CD14-positive monocyte (primary cell): ENCODE results near the gene ZNF277. TPM values are rescaled to one million over a fixed set of nuclear protein-coding genes. Genes with fewer than 3 reads are reported as not detected.

Experiments
- DNase-seq, 3 donors: peaks; one replicate each; pipeline ENCODE4 v3.0.0-alpha.2; 2011 to 2022
- H2AFZ ChIP-seq: 2 replicates; pipeline ENCODE4 v1.6.0; 2012; ENCODE audit warnings: mild to moderate bottlenecking, low read depth, low read length, inconsistent platforms; ENCODE audit not compliant: insufficient read depth, poor library complexity, severe bottlenecking
- H3K27ac ChIP-seq, 2 donors: 1 replicate in 1 of 2; 2 replicates in 1 of 2; pipeline ENCODE4 v1.5.1; 2012 to 2013; ENCODE audit warnings: low read length in 2 of 2, control low read depth in 1 of 2, inconsistent platforms in 1 of 2, low read depth in 1 of 2, mild to moderate bottlenecking in 1 of 2
- H3K27me3 ChIP-seq, 2 donors: one replicate each; pipeline versions ENCODE4 v1.6.0 to v1.6.1; 2011 to 2013; ENCODE audit warnings: low read length in 2 of 2; ENCODE audit not compliant: control insufficient read depth in 2 of 2, insufficient read depth in 2 of 2
- H3K36me3 ChIP-seq, 2 donors: replicated peaks in 1 of 2; 1 replicate in 1 of 2; 2 replicates in 1 of 2; pipeline versions ENCODE4 v1.5.1 to v1.6.1; 2012 to 2013; ENCODE audit warnings: low read length in 2 of 2, control low read depth in 1 of 2, inconsistent platforms in 1 of 2, mild to moderate bottlenecking in 1 of 2; ENCODE audit not compliant: insufficient read depth in 2 of 2, control insufficient read depth in 1 of 2
- H3K4me1 ChIP-seq, 2 donors: 1 replicate in 1 of 2; 2 replicates in 1 of 2; pipeline versions ENCODE4 v1.5.1 to v1.6.1; 2012 to 2013; ENCODE audit warnings: low read length in 2 of 2, control low read depth in 1 of 2, inconsistent platforms in 1 of 2, mild to moderate bottlenecking in 1 of 2, moderate library complexity in 1 of 2; ENCODE audit not compliant: insufficient read depth in 2 of 2, control insufficient read depth in 1 of 2
- H3K4me2 ChIP-seq: replicated peaks from 2 replicates; pipeline ENCODE3; 2012; ENCODE audit warnings: low read length, moderate library complexity, mild to moderate bottlenecking; ENCODE audit not compliant: poor library complexity, severe bottlenecking; ENCODE audit errors: extremely low read depth
- H3K4me3 ChIP-seq, 3 experiments: fragments of 200-600 bp in 1 of 3; sonication (generic) in 1 of 3; replicated peaks in 1 of 3; 1 replicate in 2 of 3; 2 replicates in 1 of 3; pipeline ENCODE4 v1.5.1; 2011 to 2013; ENCODE audit warnings: low read length in 3 of 3, mild to moderate bottlenecking in 3 of 3, control low read depth in 2 of 3, low read depth in 2 of 3, inconsistent platforms in 1 of 3, moderate library complexity in 1 of 3
- H3K79me2 ChIP-seq: 2 replicates; pipeline ENCODE4 v1.6.0; 2012; ENCODE audit warnings: mild to moderate bottlenecking, control low read depth, inconsistent platforms, low read length, moderate library complexity; ENCODE audit not compliant: insufficient read depth
- H3K9ac ChIP-seq: 2 replicates; pipeline ENCODE4 v1.6.0; 2017; ENCODE audit warnings: low read length, mild to moderate bottlenecking; ENCODE audit not compliant: insufficient read depth, poor library complexity, severe bottlenecking
- H3K9me3 ChIP-seq, 2 donors: replicated peaks in 1 of 2; 1 replicate in 1 of 2; 2 replicates in 1 of 2; pipeline versions ENCODE4 v1.5.1 to v1.6.1; 2012 to 2013; ENCODE audit warnings: low read length in 2 of 2, control low read depth in 1 of 2; ENCODE audit not compliant: control insufficient read depth in 1 of 2, insufficient read depth in 1 of 2
- H4K20me1 ChIP-seq: 2 replicates; pipeline ENCODE4 v1.6.0; 2012; ENCODE audit warnings: mild to moderate bottlenecking, low read length, control low read depth, moderate library complexity; ENCODE audit not compliant: insufficient read depth
- H3K27ac Mint-ChIP-seq, 7 donors: one replicate each; pipeline ENCODE4 v1.8.0; 2020; ENCODE audit warnings: mild to moderate bottlenecking in 7 of 7, mixed read lengths in 7 of 7, moderate library complexity in 6 of 7, inconsistent platforms in 2 of 7
- H3K27me3 Mint-ChIP-seq, 3 donors: one replicate each; pipeline ENCODE4 v1.8.0; 2021 to 2022; ENCODE audit warnings: low read depth in 3 of 3, mild to moderate bottlenecking in 3 of 3, mixed read lengths in 3 of 3, moderate library complexity in 3 of 3, inconsistent platforms in 1 of 3
- H3K36me3 Mint-ChIP-seq, 2 donors: one replicate each; pipeline ENCODE4 v1.8.0; 2020; ENCODE audit warnings: mixed read lengths in 2 of 2, inconsistent platforms in 1 of 2, mild to moderate bottlenecking in 1 of 2
- H3K4me1 Mint-ChIP-seq: one replicate; pipeline ENCODE4 v1.8.0; 2020; ENCODE audit warnings: mild to moderate bottlenecking, mixed read lengths
- H3K4me3 Mint-ChIP-seq, 2 donors: one replicate each; pipeline ENCODE4 v1.8.0; 2020; ENCODE audit warnings: mild to moderate bottlenecking in 2 of 2, mixed read lengths in 2 of 2, moderate library complexity in 1 of 2
- H3K9me3 Mint-ChIP-seq, 7 donors: one replicate each; pipeline ENCODE4 v1.8.0; 2020 to 2022; ENCODE audit warnings: mixed read lengths in 7 of 7, mild to moderate bottlenecking in 6 of 7, moderate library complexity in 6 of 7, inconsistent platforms in 2 of 7
- intact Hi-C, 2 donors: fragments of 100-400 bp; cut with micrococcal nuclease; formaldehyde crosslinking; loops; one replicate each; pipeline versions ENCODE4 v1.15.0 to v1.15.1; 2023
- polyA plus RNA-seq, 3 donors: library from polyadenylated mRNA; depleted of rRNA in 1 of 3; unstranded in 2 of 3; stranded (reverse) in 1 of 3; fragments of 300-500 nt in 2 of 3; fragments of >200 nt in 1 of 3; fragmentation: Illumina TruSeq in 2 of 3; gene quantifications; 1 replicate in 2 of 3; 2 replicates in 1 of 3; pipeline ENCODE4 v1.2.3, GENCODE V29; 2012 to 2021
- TF ChIP-seq, protein P1 (sequence below): fragments of 200-600 bp; IDR thresholded peaks from one replicate; pipeline ENCODE4 v1.8.0; 2022; ENCODE audit warnings: antibody characterized with exemption, mild to moderate bottlenecking

ZNF277 gene
- polyA plus RNA-seq, 3 donors: 17.5 to 20.7 (median 20.0) TPM

DNA sequence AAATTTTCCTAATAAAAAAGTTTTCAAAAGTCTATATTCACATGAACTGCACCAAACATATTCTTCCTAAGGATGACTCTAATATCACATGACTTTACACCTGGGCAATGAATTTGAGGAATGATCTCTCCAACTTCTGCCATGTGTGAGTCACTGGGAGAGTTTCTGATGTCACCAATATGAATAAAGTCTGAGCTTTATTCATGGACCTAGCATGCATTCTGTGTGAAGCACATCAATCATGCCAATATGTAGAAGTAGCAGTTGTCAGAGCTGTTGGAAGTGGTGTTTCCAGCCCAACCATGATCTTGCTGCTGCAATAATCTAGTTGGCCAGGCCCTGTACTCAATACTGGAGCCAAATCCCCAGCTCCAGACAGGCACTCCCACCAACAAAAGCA is 152.0 kb downstream of the ZNF277 start:
- H3K4me2 ChIP-seq: no peak overlapping the region
- no peaks in the 10 kb centered on the region for H3K4me1 ChIP-seq
- no peak overlapping the region for H2AFZ ChIP-seq
- H3K79me2 ChIP-seq: no peaks in the 10 kb centered on the region
- H4K20me1 ChIP-seq: no peaks in the 10 kb centered on the region
- DNase-seq: no peak
- no peak overlapping the region for H3K4me3 ChIP-seq
- no peak overlapping the region for H3K27ac ChIP-seq
- H3K9ac ChIP-seq: no peak overlapping the region
- peaks cover 0 to 10% (median 5%) of the 10 kb centered on the region in 7 donors for H3K9me3 Mint-ChIP-seq
- TF ChIP-seq, protein P1, sequence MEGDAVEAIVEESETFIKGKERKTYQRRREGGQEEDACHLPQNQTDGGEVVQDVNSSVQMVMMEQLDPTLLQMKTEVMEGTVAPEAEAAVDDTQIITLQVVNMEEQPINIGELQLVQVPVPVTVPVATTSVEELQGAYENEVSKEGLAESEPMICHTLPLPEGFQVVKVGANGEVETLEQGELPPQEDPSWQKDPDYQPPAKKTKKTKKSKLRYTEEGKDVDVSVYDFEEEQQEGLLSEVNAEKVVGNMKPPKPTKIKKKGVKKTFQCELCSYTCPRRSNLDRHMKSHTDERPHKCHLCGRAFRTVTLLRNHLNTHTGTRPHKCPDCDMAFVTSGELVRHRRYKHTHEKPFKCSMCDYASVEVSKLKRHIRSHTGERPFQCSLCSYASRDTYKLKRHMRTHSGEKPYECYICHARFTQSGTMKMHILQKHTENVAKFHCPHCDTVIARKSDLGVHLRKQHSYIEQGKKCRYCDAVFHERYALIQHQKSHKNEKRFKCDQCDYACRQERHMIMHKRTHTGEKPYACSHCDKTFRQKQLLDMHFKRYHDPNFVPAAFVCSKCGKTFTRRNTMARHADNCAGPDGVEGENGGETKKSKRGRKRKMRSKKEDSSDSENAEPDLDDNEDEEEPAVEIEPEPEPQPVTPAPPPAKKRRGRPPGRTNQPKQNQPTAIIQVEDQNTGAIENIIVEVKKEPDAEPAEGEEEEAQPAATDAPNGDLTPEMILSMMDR: no peak
- H3K36me3 Mint-ChIP-seq: no peaks in the 10 kb centered on the region
- no peaks in the 10 kb centered on the region for H3K9me3 ChIP-seq
- no peaks in the 10 kb centered on the region for H3K27me3 ChIP-seq
- H3K4me1 Mint-ChIP-seq: no peaks in the 10 kb centered on the region
- H3K27me3 Mint-ChIP-seq: peaks cover 0 to under 1% (median 0%) of the 10 kb centered on the region in 3 donors
- intact Hi-C loops: no loop called here
- H3K36me3 ChIP-seq: no peaks in the 10 kb centered on the region
- no peak overlapping the region for H3K4me3 Mint-ChIP-seq
- no peak overlapping the region for H3K27ac Mint-ChIP-seq

DNA sequence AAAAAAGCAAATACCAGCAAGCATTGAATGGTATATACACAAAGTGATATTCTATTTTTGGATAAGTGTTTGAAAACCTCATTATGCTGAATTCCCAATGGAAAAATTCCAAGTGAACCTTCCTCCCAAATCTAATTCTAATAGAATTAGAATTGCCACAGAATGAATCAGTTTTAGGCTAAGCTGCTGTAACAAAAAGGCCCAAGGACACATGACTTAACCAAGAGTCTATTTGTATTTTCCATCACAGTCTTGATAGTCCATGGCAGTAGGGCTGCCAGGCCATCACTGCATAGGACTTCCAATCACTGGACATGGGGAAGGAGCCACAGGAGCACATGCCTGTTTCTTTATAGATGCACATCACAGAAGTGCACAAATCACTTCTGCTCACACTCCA is 152.6 kb downstream of the ZNF277 start:
- H3K27me3 Mint-ChIP-seq: peaks cover 0 to 2% (median 0%) of the 10 kb centered on the region in 3 donors
- no peak overlapping the region for H3K4me2 ChIP-seq
- H3K4me1 Mint-ChIP-seq: no peaks in the 10 kb centered on the region
- H3K79me2 ChIP-seq: no peaks in the 10 kb centered on the region
- no peak overlapping the region for H3K27ac Mint-ChIP-seq
- H3K9ac ChIP-seq: no peak overlapping the region
- DNase-seq: no peak
- H3K4me3 Mint-ChIP-seq: no peak overlapping the region
- no peaks in the 10 kb centered on the region for H3K4me1 ChIP-seq
- no peak overlapping the region for H3K4me3 ChIP-seq
- TF ChIP-seq, protein P1: no peak
- H4K20me1 ChIP-seq: no peaks in the 10 kb centered on the region
- H3K36me3 ChIP-seq: no peaks in the 10 kb centered on the region
- no peaks in the 10 kb centered on the region for H3K27me3 ChIP-seq
- intact Hi-C loops: no loop called here
- H3K9me3 Mint-ChIP-seq: peaks cover 0 to 10% (median 5%) of the 10 kb centered on the region in 7 donors
- H2AFZ ChIP-seq: no peak overlapping the region
- no peak overlapping the region for H3K27ac ChIP-seq
- no peaks in the 10 kb centered on the region for H3K36me3 Mint-ChIP-seq
- no peaks in the 10 kb centered on the region for H3K9me3 ChIP-seq
